GM19395 (cell line): ENCODE results near the gene LIMA1.
"Not testable (repeated sequence)": the region's sequence is repeated elsewhere in the genome, so short reads cannot be mapped to it uniquely, and the experiment has no call there.

Source experiments
- ATAC-seq: cut with Tn5 transposase; IDR thresholded peaks from one replicate; pipeline ENCODE4 v1.9.1; 2021; ENCODE audit warnings: mild to moderate bottlenecking, moderate library complexity; ENCODE audit not compliant: unreplicated experiment

Gene LIMA1

GRCh38 chr12:50219544-50219943, 63.8 kb downstream of the LIMA1 start:
- ATAC-seq = no peak

GRCh38 chr12:50219001-50219400, 64.3 kb downstream of the LIMA1 start:
- ATAC-seq = not testable (repeated sequence)

- no peak for ATAC-seq
Measured at GRCh38 chr12:50218386-50218785, 64.9 kb downstream of the LIMA1 start.

GRCh38 chr12:50217202-50217601, 66.1 kb downstream of the LIMA1 start:
- ATAC-seq = no peak

GRCh38 chr12:50215033-50215432, 68.3 kb downstream of the LIMA1 start:
- no peak for ATAC-seq

GRCh38 chr12:50214018-50214417, 69.3 kb downstream of the LIMA1 start:
- ATAC-seq = no peak

GRCh38 chr12:50213439-50213838, 69.9 kb downstream of the LIMA1 start:
- ATAC-seq = no peak

- ATAC-seq = no peak
Measured at GRCh38 chr12:50212071-50212467, 71.3 kb downstream of the LIMA1 start.

- ATAC-seq = no peak
Measured at GRCh38 chr12:50211392-50212070, 71.8 kb downstream of the LIMA1 start.

GRCh38 chr12:50207424-50207823, 75.9 kb downstream of the LIMA1 start:
- no peak for ATAC-seq

- ATAC-seq = no peak
Measured at GRCh38 chr12:50205648-50206047, 77.7 kb downstream of the LIMA1 start.

GRCh38 chr12:50203691-50204090, 79.6 kb downstream of the LIMA1 start:
- no peak for ATAC-seq

- no peak for ATAC-seq
Measured at GRCh38 chr12:50201987-50202521, 81.3 kb downstream of the LIMA1 start.

- ATAC-seq = no peak
Measured at GRCh38 chr12:50200552-50201273, 82.6 kb downstream of the LIMA1 start.

GRCh38 chr12:50198829-50199228, 84.5 kb downstream of the LIMA1 start:
- ATAC-seq = no peak

- no peak for ATAC-seq
Measured at GRCh38 chr12:50197297-50197727, 86.0 kb downstream of the LIMA1 start.

- no peak for ATAC-seq
Measured at GRCh38 chr12:50196537-50196936, 86.8 kb downstream of the LIMA1 start.

- no peak for ATAC-seq
Measured at GRCh38 chr12:50195832-50196231, 87.5 kb downstream of the LIMA1 start.

GRCh38 chr12:50192908-50193307, 90.4 kb downstream of the LIMA1 start:
- ATAC-seq = no peak

GRCh38 chr12:50192236-50192635, 91.1 kb downstream of the LIMA1 start:
- ATAC-seq = no peak

- ATAC-seq = no peak
Measured at GRCh38 chr12:50190859-50191258, 92.5 kb downstream of the LIMA1 start.

GRCh38 chr12:50188875-50189575, 94.3 kb downstream of the LIMA1 start:
- ATAC-seq = peak; percentile 57
